Astrocyte of the spinal cord (primary cell): Measurements from ENCODE around the gene CCT7.

Experiments used
- DNase-seq: peaks from one replicate; pipeline ENCODE4 v3.0.0; 2011; ENCODE audit warnings: low read depth, low spot score
- H3K4me3 ChIP-seq: 2 replicates; pipeline ENCODE4 v1.5.1; 2011; ENCODE audit warnings: low read depth, mild to moderate bottlenecking, low read length, moderate library complexity
- in situ Hi-C: cut with HindIII; loops from 2 replicates; pipeline ENCODE4 v1.10.0; 2017; ENCODE audit warnings: low sequenced_read_pairs
- TF ChIP-seq, protein P1 (sequence below): IDR thresholded peaks from 2 replicates; pipeline ENCODE4 v1.5.1; 2012; ENCODE audit warnings: low read depth, mild to moderate bottlenecking, low read length, inconsistent platforms

CCT7 gene

GRCh38 chr2:73266061-73266901 lies 32.2 kb downstream of the CCT7 start:
- no peak overlapping the region for H3K4me3 ChIP-seq
- DNase-seq, result no peak
- in situ Hi-C loops, result no loop called here
- TF ChIP-seq, protein P1, sequence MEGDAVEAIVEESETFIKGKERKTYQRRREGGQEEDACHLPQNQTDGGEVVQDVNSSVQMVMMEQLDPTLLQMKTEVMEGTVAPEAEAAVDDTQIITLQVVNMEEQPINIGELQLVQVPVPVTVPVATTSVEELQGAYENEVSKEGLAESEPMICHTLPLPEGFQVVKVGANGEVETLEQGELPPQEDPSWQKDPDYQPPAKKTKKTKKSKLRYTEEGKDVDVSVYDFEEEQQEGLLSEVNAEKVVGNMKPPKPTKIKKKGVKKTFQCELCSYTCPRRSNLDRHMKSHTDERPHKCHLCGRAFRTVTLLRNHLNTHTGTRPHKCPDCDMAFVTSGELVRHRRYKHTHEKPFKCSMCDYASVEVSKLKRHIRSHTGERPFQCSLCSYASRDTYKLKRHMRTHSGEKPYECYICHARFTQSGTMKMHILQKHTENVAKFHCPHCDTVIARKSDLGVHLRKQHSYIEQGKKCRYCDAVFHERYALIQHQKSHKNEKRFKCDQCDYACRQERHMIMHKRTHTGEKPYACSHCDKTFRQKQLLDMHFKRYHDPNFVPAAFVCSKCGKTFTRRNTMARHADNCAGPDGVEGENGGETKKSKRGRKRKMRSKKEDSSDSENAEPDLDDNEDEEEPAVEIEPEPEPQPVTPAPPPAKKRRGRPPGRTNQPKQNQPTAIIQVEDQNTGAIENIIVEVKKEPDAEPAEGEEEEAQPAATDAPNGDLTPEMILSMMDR, result no peak

GRCh38 chr2:73267008-73267407 lies 32.9 kb downstream of the CCT7 start:
- H3K4me3 ChIP-seq, result no peak overlapping the region
- TF ChIP-seq, protein P1, result no peak
- in situ Hi-C loops, result no loop called here
- DNase-seq, result no peak

GRCh38 chr2:73268366-73268829 lies 34.3 kb downstream of the CCT7 start:
- no peak for DNase-seq
- in situ Hi-C loops, result no loop called here
- TF ChIP-seq, protein P1, result no peak
- H3K4me3 ChIP-seq, result no peak overlapping the region

- TF ChIP-seq, protein P1, result no peak
- in situ Hi-C loops, result no loop called here
- no peak overlapping the region for H3K4me3 ChIP-seq
- DNase-seq, result no peak
Measured at GRCh38 chr2:73268830-73269685, 35.0 kb downstream of the CCT7 start.

DNA sequence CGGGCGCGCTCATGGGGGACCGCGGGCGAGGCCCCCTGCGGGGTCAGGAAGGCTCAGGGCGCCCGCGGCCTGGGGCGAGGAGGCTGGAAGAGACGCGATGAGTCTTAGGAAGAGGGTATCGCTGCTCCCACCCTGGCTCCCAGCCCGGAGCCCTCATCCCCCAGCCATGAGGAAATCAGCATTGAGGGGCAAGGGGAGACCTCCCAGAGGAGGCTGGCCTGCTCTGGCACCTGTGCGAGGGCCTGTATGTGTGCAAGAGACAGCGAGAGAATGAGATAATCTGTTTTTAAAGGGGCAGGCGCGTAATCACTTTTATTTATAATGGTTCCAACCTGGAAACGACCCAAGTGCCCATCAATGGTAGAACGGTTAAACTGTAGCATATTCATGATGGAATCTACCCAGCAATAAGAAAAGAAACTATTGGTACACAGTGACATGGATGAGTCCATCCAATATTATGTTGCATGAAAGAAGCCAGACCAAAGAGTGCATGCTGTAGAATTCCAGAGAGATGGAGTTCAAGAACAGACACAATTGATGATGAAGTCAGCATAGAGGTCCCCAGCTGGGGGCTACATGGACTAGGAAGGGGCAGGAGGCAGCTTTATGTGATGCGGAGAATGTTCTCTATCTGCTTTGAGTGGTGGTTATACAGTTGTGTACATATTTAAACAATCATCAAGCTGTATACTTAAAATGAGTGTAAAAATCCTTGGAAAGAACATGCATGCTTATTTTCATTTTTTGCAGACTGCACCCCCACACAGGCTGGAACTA lies 35.8 kb downstream of the CCT7 start:
- no peak for DNase-seq
- TF ChIP-seq, protein P1, result no peak
- no peak overlapping the region for H3K4me3 ChIP-seq
- in situ Hi-C loops, result no loop called here

DNA sequence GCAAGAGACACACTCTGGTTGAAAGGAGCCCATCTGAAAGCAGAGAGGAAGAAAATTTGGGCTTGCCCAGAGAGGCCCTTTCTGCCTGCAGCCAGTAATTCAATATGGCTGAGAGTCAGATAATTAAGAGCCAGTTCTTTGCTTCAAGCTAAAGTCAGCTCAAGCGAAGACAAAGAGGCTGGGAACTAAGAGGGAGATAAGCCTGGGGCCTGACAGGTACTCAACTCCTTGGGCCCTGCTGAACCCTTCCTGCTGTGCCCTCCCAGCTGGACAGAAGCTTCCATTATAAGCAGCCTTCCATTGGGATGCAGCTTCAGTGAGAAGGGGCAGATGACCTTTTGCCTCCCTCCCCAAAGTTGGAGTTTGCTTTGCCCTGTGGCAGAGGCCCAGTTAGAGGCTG lies 38.2 kb downstream of the CCT7 start:
- TF ChIP-seq, protein P1, result no peak
- no peak overlapping the region for H3K4me3 ChIP-seq
- in situ Hi-C loops, result no loop called here
- DNase-seq, result no peak
